ENCODE data around the gene TMEM184A. TPM values are rescaled to one million over a fixed set of nuclear protein-coding genes. Genes with fewer than 3 reads are reported as not detected.
A peak's percentile ranks its signal among the peaks of the same experiment; 100 is the strongest.

The TMEM184A gene
- total and polyA plus RNA-seq, 2 of the 4 experiments (the other 2 are of a cell fraction) = 0.36 to 1.9 TPM

- Histone ChIP-seq H2BK15ac (ENCODE audit: low read depth, low read length) (no peak overlapping the region), H2AFZ (replicated peaks; ENCODE audit: low read length, poor library complexity) (peak overlapping the region; percentile 61), H3K4ac (ENCODE audit: low read depth, low read length) (no peak overlapping the region), H3K56ac (ENCODE audit: extremely low read depth, insufficient read depth, low read length) (no peak overlapping the region), H2AK9ac (replicated peaks; ENCODE audit: low read depth, low read length, poor library complexity) (peak overlapping the region; percentile 89), H3K27me3 (ENCODE audit: control insufficient read depth, insufficient read depth, low read length) (no peaks in the 10 kb centered on the region), H3K36me3 (ENCODE audit: control insufficient read depth, insufficient read depth, low read length) (no peaks in the 10 kb centered on the region), H3K9me3 (ENCODE audit: control insufficient read depth, insufficient read depth, low read length) (no peaks in the 10 kb centered on the region), H4K5ac (ENCODE audit: low read depth, low read length) (no peak overlapping the region), H4K20me1 (ENCODE audit: insufficient read depth, low read length) (peaks cover 32% of the 10 kb centered on the region), H2BK5ac (ENCODE audit: low read depth, low read length, poor library complexity, severe bottlenecking) (peak overlapping the region; percentile 69), H3K9ac (ENCODE audit: low read depth, low read length) (no peak overlapping the region), H2AK5ac (ENCODE audit: low read depth, low read length) (no peak overlapping the region), H2BK20ac (ENCODE audit: low read depth, low read length) (no peak overlapping the region), H3K79me1 (ENCODE audit: low read depth in 1 of 2, low read length in 2 of 2) (peaks cover 0 to 31% of the 10 kb centered on the region in 2 experiments; a peak in 2 of 4 replicates), H3K27ac (ENCODE audit: insufficient read depth, low read length) (peak overlapping the region; percentile 11; the same call in 1 of the 2 replicates), H3K4me1 (ENCODE audit: control insufficient read depth, insufficient read depth, low read length) (peaks cover 28% of the 10 kb centered on the region), H4K8ac (ENCODE audit: low read depth in 2 of 2, low read length in 2 of 2) (no peak overlapping the region), H3K23ac (ENCODE audit: low read depth, low read length) (no peak overlapping the region), H2BK120ac (ENCODE audit: low read depth, low read length) (no peak overlapping the region), H3K14ac (replicated peaks; ENCODE audit: low read depth, low read length) (no peak overlapping the region), H3K18ac (ENCODE audit: low read depth, low read length) (no peak overlapping the region), H4K91ac (ENCODE audit: insufficient read depth, low read depth, low read length) (no peak overlapping the region), H3K9me1 (ENCODE audit: insufficient read depth, low read length) (peaks cover 9% of the 10 kb centered on the region), H3K4me3 (ENCODE audit: insufficient read depth, low read depth, low read length) (peak overlapping the region; percentile 43), H3K4me2 (ENCODE audit: low read depth, low read length) (no peak overlapping the region)
- ChIA-PET CTCF (no interaction called here), POLR2A (ENCODE audit: unreplicated experiment) (no interaction called here)
- DNase-seq (no peak), ATAC-seq (ENCODE audit: low read depth) (no peak)
- intact Hi-C loops (cut with micrococcal nuclease) (no loop called here), dilution Hi-C loops (cut with HindIII; ENCODE audit: low sequenced_read_pairs, unreplicated experiment) (no loop called here), in situ Hi-C loops (cut with MboI; ENCODE audit: low sequenced_read_pairs) (no loop called here)
- TF ChIP-seq MAFK (IDR thresholded peaks at IDR 0.05; ENCODE audit: low read depth, low read length) = no peak
- no peak for TF ChIP-seq CTCF (conservative IDR thresholded peaks at IDR 0.05; ENCODE audit: low read depth, low read length)
- peak; percentile 2 for TF ChIP-seq POLR2A (IDR thresholded peaks at IDR 0.05; ENCODE audit: low read depth, low read length)
- TF ChIP-seq CHD1 (IDR thresholded peaks at IDR 0.05; ENCODE audit: low read depth, low read length) = peak; percentile 10; the same call in 1 of the 2 replicates
- WGBS, 2 experiments (ENCODE audit: extremely low coverage in 2 of 2, insufficient read length in 1 of 2) = 1% methylated on average over 32 of the region's 45 CpGs; no CpG with 5 or more reads in 1 of the 2 experiments
- BruUV-seq (replicated peaks) = no TSS peak
Observed at GRCh38 chr7:1530946-1531262, 25.1 kb downstream of the TMEM184A start.
